Islet precursor cell (in vitro differentiated cells): ENCODE results near the gene RARRES1.
A peak's percentile ranks its signal among the peaks of the same experiment; 100 is the strongest.
"Not testable (repeated sequence)": the region's sequence is repeated elsewhere in the genome, so short reads cannot be mapped to it uniquely, and the experiment has no call there.

Experiments
- DNase-seq: peaks from one replicate; pipeline ENCODE4 v3.0.0-alpha.2; 2018

RARRES1 gene

DNA sequence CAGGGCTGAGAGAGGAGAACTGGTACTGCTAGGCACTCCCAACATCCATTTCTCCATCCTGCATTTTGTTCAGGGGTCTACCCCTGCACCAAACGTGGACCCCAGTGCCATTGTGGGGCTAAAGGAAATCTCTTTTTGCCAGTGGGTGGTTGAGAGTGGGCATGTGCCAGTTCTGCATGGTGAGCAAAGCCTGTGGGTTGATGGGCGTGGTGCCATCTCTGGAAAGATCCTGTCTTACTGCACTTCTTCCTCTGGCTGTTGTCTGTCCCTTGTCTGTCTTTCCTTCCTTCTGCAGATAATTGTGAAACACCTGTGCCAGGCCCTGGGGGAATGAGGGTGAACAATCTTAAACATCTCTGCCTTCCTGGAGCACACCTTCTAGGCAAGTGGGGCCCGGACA, 1.4 kb upstream of the RARRES1 start:
- peak; percentile 14 for DNase-seq

DNA sequence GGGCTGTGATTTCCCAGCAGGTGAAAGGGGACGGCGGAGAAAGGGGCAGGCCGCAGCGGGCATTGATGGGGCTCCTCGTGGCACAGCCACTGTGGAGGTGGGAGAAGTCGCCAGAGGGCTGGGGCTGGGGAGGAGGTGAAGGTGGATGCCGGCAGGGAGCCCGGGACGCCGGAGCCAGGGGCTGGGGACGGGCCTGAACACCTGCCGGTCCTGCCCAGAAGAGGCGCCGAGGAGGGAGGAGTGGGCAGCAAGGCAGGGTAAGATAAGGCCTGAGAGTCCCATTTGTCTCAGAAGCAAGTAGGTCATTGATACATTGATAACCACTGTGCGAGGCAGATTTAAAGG, 571 bp upstream of the RARRES1 start:
- DNase-seq: peak; percentile 56

DNA sequence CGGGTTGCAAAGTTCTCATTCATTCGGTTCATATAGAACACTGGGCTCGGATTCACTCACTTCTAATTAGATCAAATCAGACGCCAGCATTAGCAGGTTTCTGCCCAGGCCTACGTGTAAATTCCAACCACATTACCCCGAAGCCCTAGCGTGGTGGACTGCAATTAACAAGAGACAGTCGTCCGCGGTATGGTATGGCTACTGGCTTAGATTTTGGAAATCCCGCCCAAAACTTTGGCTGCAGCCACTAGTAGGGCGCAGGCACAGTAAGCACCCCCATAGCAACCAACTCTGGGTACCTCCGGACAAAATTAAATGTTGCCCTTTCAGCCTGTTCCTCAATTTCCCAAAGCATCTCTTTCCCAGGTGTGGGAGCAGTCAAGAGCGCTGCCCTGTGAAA, 771 bp downstream of the RARRES1 start:
- no peak for DNase-seq

DNA sequence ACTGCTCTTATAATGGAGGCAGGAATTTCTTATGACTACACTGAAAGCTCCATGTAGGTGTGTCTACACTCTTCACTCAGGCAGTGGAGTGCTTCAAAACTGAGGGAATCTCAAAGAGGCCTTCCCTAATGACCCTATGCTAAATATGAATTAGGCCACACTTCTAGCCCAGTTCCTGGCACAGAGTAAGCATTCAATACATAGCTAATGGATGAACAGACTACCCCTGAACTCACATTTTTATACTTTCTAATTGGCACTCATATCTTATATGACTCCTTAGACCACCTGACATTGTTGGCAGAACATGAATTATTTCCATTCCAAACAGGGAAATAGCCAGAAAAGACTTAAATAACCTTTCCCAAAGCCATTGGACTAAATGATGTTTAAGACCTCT, 3.4 kb downstream of the RARRES1 start:
- DNase-seq: no peak

DNA sequence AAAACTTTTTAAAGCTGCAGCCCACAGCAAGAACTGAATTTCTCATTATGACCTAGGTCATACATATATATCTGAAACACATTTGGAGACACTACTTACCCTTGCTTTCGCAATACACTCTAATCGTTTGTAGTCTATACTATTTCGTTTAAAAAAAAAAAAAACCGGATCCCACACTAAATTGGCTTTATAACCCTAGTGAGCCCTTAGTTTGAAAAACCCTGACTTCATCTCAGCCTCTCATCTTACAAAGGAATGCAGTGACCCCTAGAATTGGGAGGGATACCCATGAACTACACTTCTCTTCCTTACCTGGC, 4.2 kb downstream of the RARRES1 start:
- no peak for DNase-seq

DNA sequence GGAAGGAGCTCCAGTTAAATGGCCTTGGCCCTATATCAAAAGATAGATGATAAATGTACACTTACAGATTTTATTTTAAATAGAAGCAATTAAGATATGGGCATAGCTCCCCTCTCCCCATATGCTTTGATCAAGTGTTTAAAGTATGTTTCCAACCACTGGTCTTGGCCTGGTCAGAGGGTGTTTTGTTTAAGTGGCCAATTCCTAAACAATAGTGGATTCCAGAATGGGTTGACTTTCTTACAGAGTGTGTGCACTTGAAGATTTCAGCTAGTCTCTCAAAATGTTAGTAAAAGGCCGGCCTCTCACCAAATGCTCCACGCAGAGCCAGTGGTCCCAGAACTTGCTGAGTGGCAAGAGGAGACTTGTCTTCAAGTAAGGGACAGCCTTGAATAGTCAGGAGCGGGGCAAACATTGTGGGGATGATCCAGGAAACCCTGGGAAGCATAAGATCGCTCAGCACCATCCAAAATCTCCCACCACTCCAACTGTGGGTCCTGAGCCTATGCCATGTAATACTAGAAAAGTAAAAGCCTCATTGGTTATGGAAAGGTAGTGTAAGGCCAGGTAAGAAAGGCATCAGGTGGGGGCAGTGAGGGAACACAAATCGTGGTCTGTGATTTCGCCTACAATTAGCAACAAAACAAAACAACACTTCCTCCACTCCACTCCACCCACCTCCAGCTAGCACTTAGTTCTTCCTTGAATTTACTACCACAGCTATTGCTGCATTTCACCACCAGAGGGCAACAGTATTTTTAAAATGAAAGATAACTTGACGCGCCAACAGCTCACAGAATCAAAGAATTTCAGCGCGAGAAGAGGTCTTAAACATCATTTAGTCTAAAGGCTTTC, 4.8 kb downstream of the RARRES1 start:
- no peak for DNase-seq

DNA sequence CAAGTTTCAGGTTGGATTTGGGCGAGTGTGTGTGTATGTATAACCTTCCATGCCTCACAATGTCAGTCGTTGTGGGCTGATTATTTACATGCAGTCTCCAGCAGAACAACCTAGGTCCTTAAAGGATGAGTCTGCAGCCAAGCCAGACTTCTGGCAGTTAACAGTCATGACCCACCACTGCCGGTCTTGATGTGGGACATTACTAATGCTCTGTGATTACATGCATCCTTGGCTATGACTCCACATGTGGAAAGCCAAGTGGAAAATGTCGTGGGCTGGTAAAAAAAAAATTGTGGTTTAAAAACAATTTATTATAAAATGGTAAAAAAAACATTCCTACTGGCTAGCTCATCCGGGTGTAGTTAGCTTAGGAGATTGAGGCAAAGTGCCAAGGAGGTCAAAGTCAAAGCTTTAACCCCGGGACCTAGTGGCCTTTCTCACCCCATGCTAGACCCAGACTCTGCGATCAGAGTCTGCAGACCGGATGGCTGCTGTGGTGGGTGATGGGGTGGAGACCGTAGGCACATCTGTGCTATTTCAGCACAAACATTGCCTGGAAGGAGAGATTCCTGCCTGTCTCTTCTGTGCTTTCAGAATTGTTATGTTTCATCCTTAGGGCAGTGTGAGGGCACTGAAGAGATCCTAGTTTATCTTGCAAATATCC, 6.8 kb downstream of the RARRES1 start:
- no peak for DNase-seq

DNA sequence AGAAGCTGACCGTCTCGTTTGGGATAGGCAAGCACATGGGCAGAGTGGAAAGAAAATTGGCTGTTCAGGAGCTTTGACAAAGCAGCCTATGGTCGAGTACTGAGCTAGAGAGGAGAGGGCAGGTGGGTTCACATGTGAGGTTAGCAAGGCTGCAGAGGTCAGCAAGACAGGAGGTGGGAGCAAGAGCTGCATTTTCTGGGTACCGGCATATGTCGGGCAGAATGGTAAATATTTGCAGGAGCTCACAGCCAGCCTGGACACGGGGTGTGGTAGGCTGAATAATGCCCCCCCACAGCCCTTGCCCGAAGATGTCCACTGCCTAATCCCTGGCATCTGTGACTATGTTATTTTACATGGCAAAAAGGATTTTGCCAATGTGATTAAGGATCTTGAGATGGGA, 8.3 kb downstream of the RARRES1 start:
- no peak for DNase-seq

DNA sequence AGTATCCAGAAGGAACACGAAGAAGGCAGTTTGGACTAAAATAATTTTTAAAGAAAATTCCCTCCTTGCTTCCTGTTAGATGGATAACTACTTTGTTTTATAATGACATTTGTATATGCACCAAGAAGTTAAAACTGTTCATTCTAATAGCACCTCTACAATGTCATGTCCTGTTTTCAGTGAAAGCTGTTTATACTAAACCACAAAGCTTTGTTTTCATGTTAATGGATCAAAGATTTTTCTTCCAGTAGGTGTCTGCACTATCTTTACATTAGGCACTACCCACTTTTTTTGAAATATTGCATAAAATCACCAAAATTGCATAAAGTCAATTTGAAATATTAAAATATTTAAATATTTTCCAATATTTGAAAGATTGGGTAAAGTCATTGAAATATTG, 10.1 kb downstream of the RARRES1 start:
- no peak for DNase-seq

DNA sequence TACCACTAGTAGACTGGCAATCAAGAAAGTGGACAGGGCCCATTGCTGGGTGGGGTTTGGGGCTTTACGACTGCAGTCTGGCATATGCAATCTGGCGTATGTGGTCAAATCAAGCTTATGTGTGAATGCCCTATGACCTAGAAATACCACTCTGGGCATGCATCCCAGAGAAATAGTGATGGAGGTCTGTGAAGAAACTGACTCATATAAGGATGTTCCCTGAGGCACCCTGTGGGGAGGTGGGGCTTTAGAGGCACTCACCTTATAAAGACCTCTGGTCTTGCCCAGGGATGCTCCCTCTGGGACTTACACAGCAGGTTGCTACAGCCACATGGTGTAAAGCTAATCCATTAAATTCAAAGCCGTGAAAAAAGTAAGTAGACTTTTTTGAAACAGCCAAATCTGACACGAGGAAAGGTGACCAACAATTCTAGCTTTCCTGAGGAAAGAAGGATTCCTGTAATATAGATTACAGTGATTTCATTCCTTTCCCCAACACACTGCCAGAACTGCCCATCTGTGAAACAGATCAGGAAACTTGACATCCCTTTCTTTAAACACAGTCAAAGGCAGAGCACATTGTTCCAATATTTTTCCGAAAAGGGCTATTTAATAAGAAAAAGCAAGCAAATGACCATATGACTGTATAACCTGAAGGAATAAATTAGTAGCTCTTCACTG, 13.6 kb downstream of the RARRES1 start:
- DNase-seq: peak; percentile 56

DNA sequence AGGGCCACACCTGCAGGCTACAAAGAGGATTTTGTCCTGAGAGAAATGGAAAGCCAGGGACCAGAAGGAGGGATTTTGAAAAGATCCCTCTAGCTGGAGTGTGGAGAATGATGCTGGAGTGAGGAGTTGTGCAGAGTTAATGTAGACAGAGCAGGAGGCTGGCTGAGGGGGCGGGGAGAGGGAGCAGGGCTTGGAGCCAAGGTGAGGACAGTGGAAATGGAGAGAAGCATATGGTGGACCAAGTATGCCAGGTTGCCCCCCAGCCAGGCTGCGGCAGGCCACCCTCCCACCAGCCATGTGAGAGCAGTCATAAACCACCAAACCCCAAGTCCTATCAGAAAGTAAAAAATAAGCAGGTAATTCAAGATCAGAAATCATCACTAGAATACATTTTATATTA, 14.7 kb downstream of the RARRES1 start:
- DNase-seq: no peak

DNA sequence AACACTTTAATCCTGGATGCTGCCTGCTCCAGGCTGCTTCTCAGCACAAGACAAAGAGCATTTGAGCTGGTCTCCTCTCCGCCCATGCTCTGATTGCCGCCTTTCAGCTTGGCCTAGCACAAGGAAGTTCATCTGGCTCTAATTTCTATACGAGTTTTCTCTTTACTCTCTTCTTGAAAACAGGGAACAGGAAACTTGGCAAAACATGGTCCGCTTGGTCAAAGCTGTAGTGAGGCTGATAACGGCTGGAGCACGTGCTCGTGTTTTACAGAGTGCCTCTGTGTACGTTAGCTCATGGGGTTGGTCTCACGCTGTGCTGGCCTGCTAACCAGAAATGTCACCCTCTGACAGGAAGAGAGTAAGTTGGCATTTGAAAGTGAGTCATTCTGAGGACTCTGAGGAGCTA, 19.2 kb downstream of the RARRES1 start:
- DNase-seq: peak; percentile 69

DNA sequence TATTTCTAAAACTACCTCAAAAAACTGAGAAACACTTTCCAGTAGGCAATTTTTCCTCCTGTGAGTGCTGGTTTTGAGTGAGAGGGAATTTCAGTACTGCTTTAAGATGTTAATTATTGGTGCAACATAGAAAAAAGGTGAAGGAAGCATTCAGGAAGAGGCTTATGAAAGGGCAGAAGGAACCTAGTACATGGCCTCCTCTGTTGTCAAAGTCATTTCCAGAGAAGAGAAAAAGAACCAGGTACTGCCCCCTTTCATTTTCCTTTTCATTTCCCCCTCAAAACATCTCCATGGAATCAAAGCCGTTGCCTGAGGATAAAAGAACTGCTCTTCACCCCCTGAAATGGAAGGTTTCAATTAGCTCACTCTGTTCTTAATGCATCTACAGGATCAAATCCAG, 19.8 kb downstream of the RARRES1 start:
- no peak for DNase-seq

DNA sequence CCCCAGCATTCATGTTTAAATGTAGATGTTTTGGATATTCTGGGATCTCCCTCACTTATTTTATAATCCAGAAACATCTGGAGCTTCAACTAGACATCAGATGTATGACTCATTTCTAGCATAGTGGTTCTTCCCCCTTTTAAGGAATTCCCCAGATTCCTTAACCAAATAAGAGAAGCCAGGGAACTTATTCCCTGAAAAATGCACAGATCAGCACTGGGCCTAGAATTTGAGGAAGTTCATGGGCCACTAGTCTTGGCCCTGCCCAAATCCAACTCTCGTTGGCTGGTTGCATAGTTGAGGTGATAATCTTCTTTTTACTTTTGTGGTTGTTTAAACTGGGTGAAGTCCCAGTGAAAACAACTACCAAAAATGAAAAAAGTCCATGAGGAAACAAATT, 20.4 kb downstream of the RARRES1 start:
- DNase-seq: no peak

DNA sequence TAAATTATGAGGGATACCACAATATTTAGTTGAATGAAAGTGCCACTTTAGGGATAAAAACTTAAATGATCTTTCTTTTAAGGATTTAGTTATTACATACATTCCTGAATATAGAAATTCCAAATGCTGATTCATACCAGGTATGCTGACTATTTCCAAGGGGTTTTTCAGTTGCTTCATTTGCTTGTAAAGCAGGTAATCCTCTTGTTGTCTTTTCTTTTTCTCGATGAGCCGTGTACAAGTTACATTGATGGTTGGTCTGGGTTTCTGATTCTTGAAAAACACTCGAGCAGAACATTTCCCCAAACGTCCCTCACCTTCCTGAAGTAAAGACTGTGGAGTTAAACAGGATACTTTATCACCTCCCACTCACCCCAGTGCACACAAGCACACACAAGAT, 21.7 kb downstream of the RARRES1 start:
- DNase-seq: no peak

DNA sequence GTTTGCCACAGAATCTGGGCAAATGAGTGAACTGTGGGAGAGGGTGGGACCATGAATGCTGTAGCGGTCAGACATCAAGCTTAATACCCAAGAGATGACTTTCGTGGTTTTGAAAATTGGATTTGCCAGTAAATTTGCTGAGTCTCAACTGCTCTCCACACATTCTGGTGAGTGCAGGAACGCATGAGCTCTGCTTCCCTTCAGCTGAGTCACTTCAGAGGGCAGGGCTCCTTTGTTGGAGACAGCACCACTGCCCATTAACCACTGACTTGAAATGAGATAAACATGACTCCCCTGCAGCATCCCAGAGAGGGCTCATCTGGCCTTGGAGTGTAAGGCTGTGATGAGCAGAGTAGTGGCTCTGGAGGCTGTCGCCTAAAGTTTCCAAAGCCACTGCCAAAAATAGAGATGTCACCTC, 22.6 kb downstream of the RARRES1 start:
- peak; percentile 90 for DNase-seq

DNA sequence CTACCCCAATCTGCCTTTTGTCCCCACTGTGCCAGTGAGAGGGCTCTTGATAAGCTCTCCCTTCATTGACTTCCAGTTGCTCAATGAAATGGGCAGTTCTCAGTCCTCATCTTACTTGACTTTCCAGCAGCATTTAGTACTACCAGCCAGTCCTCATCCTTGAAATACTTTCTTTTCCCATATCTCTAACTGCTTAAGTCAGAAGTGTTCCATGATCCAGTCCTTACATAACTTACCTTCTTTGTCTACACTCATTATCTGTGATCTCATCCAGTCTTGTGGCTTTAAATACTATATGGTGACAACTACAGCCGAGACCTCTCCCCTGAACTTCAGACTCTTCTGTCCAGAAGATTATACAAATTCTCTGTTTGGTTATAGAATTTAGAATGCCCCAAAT, 28.7 kb downstream of the RARRES1 start:
- DNase-seq: no peak

DNA sequence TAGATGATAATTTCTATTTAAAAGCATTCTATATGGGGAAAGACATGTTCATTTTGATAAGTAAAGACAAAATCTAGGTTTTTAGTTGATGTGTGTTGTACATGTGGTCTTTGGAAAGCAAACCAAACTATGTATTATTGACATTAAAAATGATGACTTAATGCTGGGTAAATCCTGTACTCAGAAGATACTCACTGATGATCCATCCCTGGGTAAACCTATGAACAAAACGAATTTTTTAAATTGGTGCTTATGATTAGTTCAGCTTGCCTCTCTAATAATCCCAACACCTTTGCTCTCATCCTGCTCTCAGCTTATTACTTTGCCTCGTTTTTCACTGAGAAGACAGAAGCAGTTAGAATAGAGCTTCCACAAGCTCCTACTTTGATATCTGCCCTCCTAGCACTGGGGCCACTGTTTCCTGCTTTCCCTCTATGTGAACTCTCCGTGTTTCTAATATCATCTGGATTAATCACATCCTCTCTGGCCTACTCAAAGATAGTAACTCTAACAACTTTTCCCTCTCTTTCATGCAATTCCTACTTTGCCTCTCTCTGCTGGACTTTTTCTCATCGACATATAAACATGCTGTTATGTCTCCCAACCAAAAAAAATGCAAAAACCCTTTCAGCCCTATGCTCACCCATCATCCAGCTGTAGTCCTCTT, 29.3 kb downstream of the RARRES1 start:
- DNase-seq: no peak

DNA sequence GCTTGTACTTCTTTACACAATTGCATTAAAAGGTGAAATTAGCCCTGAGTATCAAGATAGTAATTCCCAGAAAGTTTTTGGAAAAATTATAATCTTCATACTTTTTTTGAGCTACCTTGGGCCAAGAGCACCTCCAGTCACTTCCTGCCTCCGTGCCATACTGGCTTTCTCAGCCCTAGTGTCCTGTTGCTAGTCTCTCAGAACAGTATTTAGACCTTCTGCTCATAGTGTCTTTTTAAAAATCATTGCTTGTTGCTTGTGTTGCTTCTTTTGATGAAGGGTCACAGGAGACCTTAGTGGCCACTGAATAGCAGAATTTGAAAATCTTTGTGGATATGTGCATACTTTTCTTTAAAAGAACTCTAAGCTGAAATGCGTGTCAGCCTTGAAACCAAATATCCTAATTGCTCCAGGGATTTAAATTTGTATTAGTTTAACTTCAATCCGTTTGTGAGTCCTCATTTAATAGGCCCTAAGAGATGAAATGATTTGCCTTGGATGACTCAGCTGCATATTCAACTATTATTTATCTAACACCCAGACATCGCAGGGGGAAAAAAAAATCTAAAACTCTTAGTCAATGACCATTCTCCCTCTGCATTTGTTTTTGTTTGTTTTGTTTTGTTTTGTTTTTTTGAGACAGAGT, 30.7 kb downstream of the RARRES1 start:
- DNase-seq: no peak

DNA sequence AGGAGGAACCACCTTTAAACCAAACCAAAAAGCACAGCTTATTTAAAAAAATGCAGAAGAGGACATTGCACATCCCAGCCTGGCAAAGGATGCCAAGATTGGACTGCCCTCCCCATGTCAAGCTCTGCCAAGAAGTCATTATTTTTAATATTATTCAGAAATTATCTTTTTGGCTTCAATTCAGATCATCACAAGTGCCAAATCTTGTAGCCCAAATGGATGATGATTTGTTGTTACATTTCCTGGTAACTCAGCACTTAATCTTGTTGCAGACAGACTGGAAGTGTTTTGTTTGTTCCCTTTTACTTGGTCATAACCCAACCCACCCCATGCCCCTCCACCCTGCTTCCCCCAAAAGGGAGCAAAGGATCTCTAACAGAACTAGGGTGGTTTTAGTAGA, 31.7 kb downstream of the RARRES1 start:
- DNase-seq: no peak

DNA sequence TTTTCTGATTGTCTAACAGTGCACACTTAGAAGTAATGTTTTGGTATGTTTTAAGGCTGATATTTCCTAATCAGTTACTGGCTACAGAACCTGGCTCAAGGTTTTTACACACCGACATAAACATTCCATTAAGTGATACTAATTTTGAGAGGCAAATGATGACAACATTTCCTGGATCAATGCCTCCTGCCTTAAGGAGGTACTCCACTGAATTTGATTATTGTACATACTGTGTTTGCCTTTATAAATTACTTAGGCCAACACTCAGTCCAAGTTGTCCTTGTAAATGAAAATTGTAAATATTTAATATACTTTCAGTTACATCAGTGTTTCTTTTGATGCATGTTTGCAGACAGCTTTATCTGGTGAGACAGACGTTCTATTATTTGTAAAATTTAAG, 35.6 kb downstream of the RARRES1 start:
- DNase-seq: no peak

DNA sequence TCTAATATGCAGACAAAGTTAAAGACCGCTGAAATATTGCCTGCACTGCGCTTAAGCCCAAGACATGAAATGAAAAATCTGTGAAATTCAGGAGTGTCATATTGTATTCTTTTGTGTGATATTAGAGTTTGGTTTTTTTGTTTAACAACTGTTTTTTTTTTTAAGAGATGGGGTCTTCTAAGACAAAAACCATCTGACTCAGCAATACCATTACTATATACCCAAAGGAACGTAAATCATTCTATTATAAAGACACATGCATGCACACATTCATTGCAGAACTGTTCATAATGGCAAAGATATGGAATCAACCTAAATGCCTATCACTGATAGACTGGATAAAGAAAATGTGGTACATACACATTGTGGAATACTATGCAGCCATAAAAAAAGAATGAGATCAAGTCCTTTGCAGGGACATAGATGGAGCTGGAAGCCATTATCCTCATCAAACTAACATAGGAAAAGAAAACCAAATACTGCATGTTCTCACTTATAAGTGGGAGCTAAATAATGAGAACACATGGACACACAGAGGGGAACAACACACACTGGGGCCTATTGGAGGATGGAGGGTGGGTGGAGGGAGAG, 38.3 kb downstream of the RARRES1 start:
- not testable (repeated sequence) for DNase-seq

DNA sequence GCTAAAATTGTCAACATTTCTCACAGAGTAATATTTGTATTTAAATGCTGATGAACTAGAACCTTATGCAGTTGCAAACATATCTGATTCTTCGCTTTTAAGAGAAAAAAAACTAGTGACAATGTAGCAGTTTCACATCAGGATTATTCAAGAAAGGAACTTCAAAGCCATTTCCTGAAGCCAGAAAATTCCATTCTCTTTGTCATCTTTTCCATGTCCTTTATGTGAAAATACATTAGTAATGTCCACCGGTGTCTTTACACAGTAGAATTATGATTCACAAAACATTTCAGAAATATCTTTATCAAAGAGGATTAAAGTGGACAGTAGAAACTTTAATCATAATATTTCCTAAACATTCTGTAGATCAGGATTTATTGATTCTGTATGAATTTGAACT, 47.1 kb downstream of the RARRES1 start:
- no peak for DNase-seq
